H9 (cell line): Measurements from ENCODE around the gene KRT40. TPM values are rescaled to one million over a fixed set of nuclear protein-coding genes. Genes with fewer than 3 reads are reported as not detected.

Experiments used
- DNase-seq: peaks from one replicate; pipeline ENCODE4 v3.0.0-alpha.2; 2017
- H2AFZ ChIP-seq: one replicate; pipeline ENCODE4 v1.6.1; 2013; ENCODE audit warnings: mild to moderate bottlenecking, low read length, control low read depth, moderate library complexity
- H2AK5ac ChIP-seq: 2 replicates; pipeline ENCODE4 v1.6.1; 2013; ENCODE audit warnings: low read length, control low read depth, mixed read lengths; ENCODE audit not compliant: insufficient read length
- H2BK120ac ChIP-seq: one replicate; pipeline ENCODE4 v1.6.1; 2013; ENCODE audit warnings: low read depth, mild to moderate bottlenecking, low read length, control low read depth, inconsistent platforms; ENCODE audit not compliant: poor library complexity, severe bottlenecking
- H2BK12ac ChIP-seq: 2 replicates; pipeline ENCODE4 v1.6.1; 2013; ENCODE audit warnings: low read length, control low read depth, mixed read lengths, low read depth; ENCODE audit not compliant: insufficient read length
- H2BK15ac ChIP-seq: 2 replicates; pipeline ENCODE4 v1.6.1; 2013; ENCODE audit warnings: low read depth, low read length, control low read depth
- H2BK20ac ChIP-seq: one replicate; pipeline ENCODE4 v1.6.1; 2013; ENCODE audit warnings: low read depth, mild to moderate bottlenecking, low read length, control low read depth, inconsistent platforms; ENCODE audit not compliant: poor library complexity, severe bottlenecking
- H2BK5ac ChIP-seq: 2 replicates; pipeline ENCODE4 v1.6.1; 2013; ENCODE audit warnings: low read length, control low read depth, mixed read lengths; ENCODE audit not compliant: insufficient read length
- H3K14ac ChIP-seq: 2 replicates; pipeline ENCODE4 v1.6.1; 2013; ENCODE audit warnings: low read length, control low read depth; ENCODE audit not compliant: insufficient read depth
- H3K18ac ChIP-seq: 2 replicates; pipeline ENCODE4 v1.6.1; 2013; ENCODE audit warnings: low read depth, mild to moderate bottlenecking, mixed read lengths, low read length, control low read depth; ENCODE audit not compliant: insufficient read length
- H3K23ac ChIP-seq: 2 replicates; pipeline ENCODE4 v1.6.1; 2013; ENCODE audit warnings: low read length, control low read depth, mixed read lengths, low read depth; ENCODE audit not compliant: insufficient read length
- H3K23me2 ChIP-seq: 2 replicates; pipeline ENCODE4 v1.6.1; 2013; ENCODE audit warnings: low read depth, mild to moderate bottlenecking, mixed read lengths, low read length, control low read depth; ENCODE audit not compliant: insufficient read length, poor library complexity, severe bottlenecking
- H3K27ac ChIP-seq: 2 replicates; pipeline ENCODE4 v1.5.1; 2013; ENCODE audit warnings: low read length, control low read depth, mixed read lengths, low read depth; ENCODE audit not compliant: insufficient read length
- H3K27me3 ChIP-seq: 2 replicates; pipeline ENCODE4 v1.6.1; 2013; ENCODE audit warnings: low read length, control low read depth, inconsistent platforms; ENCODE audit not compliant: insufficient read depth
- H3K4ac ChIP-seq: 2 replicates; pipeline ENCODE4 v1.6.1; 2013; ENCODE audit warnings: low read depth, mild to moderate bottlenecking, control low read depth, inconsistent platforms, low read length, moderate library complexity
- H3K4me1 ChIP-seq: 2 replicates; pipeline ENCODE4 v1.6.1; 2013; ENCODE audit warnings: low read length, control low read depth, inconsistent platforms; ENCODE audit not compliant: insufficient read depth
- H3K4me2 ChIP-seq: 2 replicates; pipeline ENCODE4 v1.6.1; 2013; ENCODE audit warnings: low read length, control low read depth, mixed read lengths; ENCODE audit not compliant: insufficient read length, insufficient read depth
- H3K56ac ChIP-seq: 2 replicates; pipeline ENCODE4 v1.6.1; 2013; ENCODE audit warnings: low read depth, mild to moderate bottlenecking, mixed read lengths, low read length, control low read depth; ENCODE audit not compliant: insufficient read length
- H3K79me1 ChIP-seq: 2 replicates; pipeline ENCODE4 v1.6.1; 2013; ENCODE audit warnings: low read depth, mild to moderate bottlenecking, moderate library complexity, low read length, control low read depth, inconsistent platforms; ENCODE audit not compliant: insufficient read depth, poor library complexity, severe bottlenecking
- H3K79me2 ChIP-seq: 2 replicates; pipeline ENCODE4 v1.6.1; 2013; ENCODE audit warnings: low read length, control low read depth, inconsistent platforms; ENCODE audit not compliant: insufficient read depth
- H3K9ac ChIP-seq: 2 replicates; pipeline ENCODE4 v1.6.1; 2013; ENCODE audit warnings: low read length, control low read depth, mixed read lengths; ENCODE audit not compliant: insufficient read length; ENCODE audit errors: extremely low read depth
- H3K9me3 ChIP-seq: one replicate; pipeline ENCODE4 v1.6.1; 2013; ENCODE audit warnings: low read depth, low read length, inconsistent platforms; ENCODE audit not compliant: control insufficient read depth
- H3T11ph ChIP-seq: one replicate; pipeline ENCODE4 v1.6.1; 2013; ENCODE audit warnings: mild to moderate bottlenecking, low read length, control low read depth, inconsistent platforms
- H4K20me1 ChIP-seq: one replicate; pipeline ENCODE4 v1.6.1; 2013; ENCODE audit not compliant: control insufficient read depth, insufficient read length, insufficient read depth
- H4K5ac ChIP-seq: 2 replicates; pipeline ENCODE4 v1.6.1; 2013; ENCODE audit warnings: low read depth, mild to moderate bottlenecking, mixed read lengths, low read length, control low read depth; ENCODE audit not compliant: insufficient read length
- H4K8ac ChIP-seq: replicated peaks from 2 replicates; pipeline ENCODE4 v1.6.1; 2013; ENCODE audit warnings: low read length, control low read depth, mixed read lengths, low read depth; ENCODE audit not compliant: insufficient read length
- H4K91ac ChIP-seq: 2 replicates; pipeline ENCODE4 v1.6.1; 2013; ENCODE audit warnings: low read depth, mild to moderate bottlenecking, moderate library complexity, mixed read lengths, low read length, control low read depth; ENCODE audit not compliant: insufficient read length
- H3K27ac Mint-ChIP-seq, 3 experiments: 2 replicates in 2 of 3; 3 replicates in 1 of 3; pipeline ENCODE4 v1.8.0; 2020 to 2021; ENCODE audit warnings: mixed read lengths in 3 of 3, mild to moderate bottlenecking in 1 of 3, moderate library complexity in 1 of 3
- H3K27me3 Mint-ChIP-seq: 2 replicates; pipeline ENCODE4 v1.8.0; 2021; ENCODE audit warnings: low read depth, mild to moderate bottlenecking, moderate library complexity, mixed read lengths
- H3K36me3 Mint-ChIP-seq, 3 experiments: 2 replicates in 2 of 3; 3 replicates in 1 of 3; pipeline ENCODE4 v1.8.0; 2020 to 2021; ENCODE audit warnings: low read depth in 3 of 3, mixed read lengths in 3 of 3; ENCODE audit not compliant: insufficient read depth in 1 of 3
- H3K4me1 Mint-ChIP-seq, 2 experiments: 2 replicates each; pipeline ENCODE4 v1.8.0; 2020; ENCODE audit warnings: mixed read lengths in 2 of 2
- H3K4me3 Mint-ChIP-seq, 2 experiments: 2 replicates in 1 of 2; 3 replicates in 1 of 2; pipeline ENCODE4 v1.8.0; 2020 to 2021; ENCODE audit warnings: mild to moderate bottlenecking in 2 of 2, mixed read lengths in 2 of 2, moderate library complexity in 1 of 2
- H3K9me3 Mint-ChIP-seq, 2 experiments: 2 replicates in 1 of 2; 3 replicates in 1 of 2; pipeline ENCODE4 v1.8.0; 2020; ENCODE audit warnings: mild to moderate bottlenecking in 2 of 2, mixed read lengths in 2 of 2, moderate library complexity in 1 of 2
- CTCF ChIP-seq: fragments of 200-600 bp; sonication (generic); conservative IDR thresholded peaks from 3 replicates; pipeline ENCODE4 v1.8.0; 2021; ENCODE audit warnings: antibody characterized with exemption, mild to moderate bottlenecking
- WGBS: extraction: QIAGEN DNeasy Blood & Tissue Kit; methylation state at CpG from one replicate; pipeline ENCODE4 v1.1.7; 2013; ENCODE audit warnings: missing lambda C conversion rate, low lambda C conversion rate, mixed read lengths; ENCODE audit not compliant: insufficient read length; ENCODE audit errors: extremely low coverage; 5-methylcytosine and 5-hydroxymethylcytosine counted together
- total RNA-seq: library from RNA; stranded (reverse); gene quantifications from 2 replicates; pipeline ENCODE4 v1.2.1, GENCODE V29; 2021

The KRT40 gene
- total RNA-seq, 1 experiment from 2014 or later, result not detected

GRCh38 chr17:41009301-41009760, 25.2 kb upstream of the KRT40 start:
- no CpG with 5 or more reads among the region's 4 CpGs for WGBS
- H3K27ac ChIP-seq, result no peak overlapping the region
- no peaks in the 10 kb centered on the region for H3K27me3 Mint-ChIP-seq
- H3K9ac ChIP-seq, result no peak overlapping the region
- H3K79me1 ChIP-seq, result no peaks in the 10 kb centered on the region
- no peak overlapping the region for H2AK5ac ChIP-seq
- no peak overlapping the region for H2BK5ac ChIP-seq
- no peak overlapping the region for H3K27ac Mint-ChIP-seq
- H2BK20ac ChIP-seq, result no peak overlapping the region
- H3K23me2 ChIP-seq, result no peaks in the 10 kb centered on the region
- no peaks in the 10 kb centered on the region for H3K79me2 ChIP-seq
- no peak overlapping the region for H3K14ac ChIP-seq
- H4K91ac ChIP-seq, result no peak overlapping the region
- H4K8ac ChIP-seq, result no peak overlapping the region
- no peaks in the 10 kb centered on the region for H3K36me3 Mint-ChIP-seq
- no peak overlapping the region for H4K5ac ChIP-seq
- H2AFZ ChIP-seq, result no peak overlapping the region
- H3K4me1 ChIP-seq, result no peaks in the 10 kb centered on the region; the same call in 1 of the 2 replicates
- H2BK120ac ChIP-seq, result no peak overlapping the region
- no peak for TF ChIP-seq CTCF
- H2BK15ac ChIP-seq, result no peak overlapping the region
- H3K4me1 Mint-ChIP-seq, result peaks cover 17 to 19% of the 10 kb centered on the region in 2 experiments
- no peak overlapping the region for H3K4me3 Mint-ChIP-seq
- no peak overlapping the region for H3K56ac ChIP-seq
- no peak overlapping the region for H3K4ac ChIP-seq
- H3T11ph ChIP-seq, result no peak overlapping the region
- H3K27me3 ChIP-seq, result no peaks in the 10 kb centered on the region
- no peak for DNase-seq
- no peaks in the 10 kb centered on the region for H3K9me3 ChIP-seq
- H4K20me1 ChIP-seq, result no peaks in the 10 kb centered on the region
- no peak overlapping the region for H2BK12ac ChIP-seq
- no peaks in the 10 kb centered on the region for H3K9me3 Mint-ChIP-seq
- no peak overlapping the region for H3K4me2 ChIP-seq
- no peak overlapping the region for H3K18ac ChIP-seq
- no peak overlapping the region for H3K23ac ChIP-seq
